ENCODE data around the gene OR2V1. TPM values are rescaled to one million over a fixed set of nuclear protein-coding genes. Genes with fewer than 3 reads are reported as not detected.

OR2V1 gene
- total RNA-seq, 4 donors from 2014 or later, result not detected

- no peak for TF ChIP-seq CTCF (IDR thresholded peaks at IDR 0.05; ENCODE audit: low read depth)
Measured at GRCh38 chr5:181161534-181162175, 30.7 kb upstream of the OR2V1 start.

GRCh38 chr5:181160152-181160754 lies 29.3 kb upstream of the OR2V1 start:
- no peak for TF ChIP-seq CTCF (IDR thresholded peaks at IDR 0.05; ENCODE audit: low read depth)

- TF ChIP-seq CTCF (IDR thresholded peaks at IDR 0.05; ENCODE audit: low read depth), result no peak
Measured at GRCh38 chr5:181159286-181160151, 28.6 kb upstream of the OR2V1 start.

GRCh38 chr5:181158869-181159268 lies 27.9 kb upstream of the OR2V1 start:
- no peak for TF ChIP-seq CTCF (IDR thresholded peaks at IDR 0.05; ENCODE audit: low read depth)

- no peak for TF ChIP-seq CTCF (IDR thresholded peaks at IDR 0.05; ENCODE audit: low read depth)
Measured at GRCh38 chr5:181156758-181157157, 25.8 kb upstream of the OR2V1 start.

GRCh38 chr5:181153814-181154213 lies 22.8 kb upstream of the OR2V1 start:
- no peak for TF ChIP-seq CTCF (IDR thresholded peaks at IDR 0.05; ENCODE audit: low read depth)

GRCh38 chr5:181152406-181152805 lies 21.4 kb upstream of the OR2V1 start:
- no peak for TF ChIP-seq CTCF (IDR thresholded peaks at IDR 0.05; ENCODE audit: low read depth)

Data from subcutaneous adipose tissue (tissue), 4 donors.